Endothelial cell of umbilical vein (primary cell): Measurements from ENCODE around the gene UBL5. TPM values are rescaled to one million over a fixed set of nuclear protein-coding genes. Genes with fewer than 3 reads are reported as not detected.

Source experiments
- BruUV-seq: library from RNA; stranded (reverse); fragments of 400-500 nt; replicated peaks from 2 replicates; lab custom pipeline; 2021; lab: Mats Ljungman, UMichigan
- CTCF ChIA-PET: fragments of 300-600, 350-600 bp; sonication (Branson Sonifier 250); formaldehyde crosslinking; loops from one replicate; lab custom pipeline; 2021; ENCODE audit warnings: antibody characterized with exemption, inconsistent platforms; lab: Charles Lee
- POLR2A ChIA-PET: fragments of 300-600, 350-600 bp; sonication (Branson Sonifier 250); formaldehyde crosslinking; loops from one replicate; lab custom pipeline; 2021; ENCODE audit warnings: antibody characterized with exemption, inconsistent platforms; lab: Charles Lee
- DNase-seq: peaks from one replicate; pipeline ENCODE4 v3.0.0-alpha.2; 2011; ENCODE audit warnings: low read depth, low spot score
- FAIRE-seq: peaks from 2 replicates; lab custom pipeline; 2011; peaks lifted over from hg19 to GRCh38; lab: Jason Lieb, UNC
- H2AFZ ChIP-seq: 2 replicates; pipeline ENCODE4 v1.6.0; 2012; ENCODE audit warnings: low read depth, low read length, control low read depth, inconsistent platforms
- H3K27ac ChIP-seq: 2 replicates; pipeline ENCODE4 v1.5.1; 2011; ENCODE audit warnings: low read depth, mild to moderate bottlenecking, control low read depth, low read length, moderate library complexity; ENCODE audit not compliant: insufficient read depth
- H3K27me3 ChIP-seq, 2 experiments: 2 replicates each; pipeline versions ENCODE4 v1.6.0 to v1.6.1; 2011; ENCODE audit warnings: low read length in 2 of 2, mixed read lengths in 1 of 2; ENCODE audit not compliant: control insufficient read depth in 2 of 2, insufficient read depth in 2 of 2
- H3K36me3 ChIP-seq, 2 experiments: 2 replicates in 1 of 2; 3 replicates in 1 of 2; pipeline ENCODE4 v1.5.1; 2011; ENCODE audit warnings: low read length in 2 of 2, mild to moderate bottlenecking in 1 of 2, moderate library complexity in 1 of 2; ENCODE audit not compliant: control insufficient read depth in 2 of 2, insufficient read depth in 2 of 2; ENCODE audit errors: extremely low read depth in 1 of 2
- H3K4me1 ChIP-seq: 3 replicates; pipeline ENCODE4 v1.5.1; 2011; ENCODE audit warnings: mild to moderate bottlenecking, low read length; ENCODE audit not compliant: control insufficient read depth, insufficient read depth; ENCODE audit errors: extremely low read depth
- H3K4me2 ChIP-seq: 2 replicates; pipeline ENCODE4 v1.6.1; 2011; ENCODE audit warnings: low read length, control low read depth, mixed read lengths; ENCODE audit not compliant: insufficient read depth
- H3K4me3 ChIP-seq, 3 experiments: fragments of 200-600 bp in 1 of 3; sonication (generic), shearing (Covaris generic) in 1 of 3; replicated peaks in 1 of 3; 2 replicates each; pipeline ENCODE4 v1.5.1; 2011 to 2016; ENCODE audit warnings: control low read depth in 3 of 3, low read length in 3 of 3, mild to moderate bottlenecking in 2 of 3, inconsistent platforms in 1 of 3, low read depth in 1 of 3, moderate library complexity in 1 of 3; ENCODE audit not compliant: insufficient read depth in 1 of 3
- H3K79me2 ChIP-seq: 2 replicates; pipeline ENCODE4 v1.6.0; 2012; ENCODE audit warnings: low read length, inconsistent platforms; ENCODE audit not compliant: control insufficient read depth, insufficient read depth
- H3K9ac ChIP-seq: replicated peaks from 2 replicates; pipeline ENCODE3; 2011; ENCODE audit warnings: low read length, control low read depth; ENCODE audit not compliant: insufficient read depth; ENCODE audit errors: extremely low read depth
- H3K9me1 ChIP-seq: replicated peaks from 3 replicates; pipeline ENCODE4 v1.6.0; 2011; ENCODE audit warnings: mild to moderate bottlenecking, low read length; ENCODE audit not compliant: control insufficient read depth, insufficient read depth; ENCODE audit errors: extremely low read depth
- H3K9me3 ChIP-seq: replicated peaks from 2 replicates; pipeline ENCODE4 v1.5.1; 2012; ENCODE audit warnings: low read length, inconsistent platforms; ENCODE audit not compliant: control insufficient read depth, insufficient read depth
- H4K20me1 ChIP-seq: replicated peaks from 2 replicates; pipeline ENCODE3; 2011; ENCODE audit warnings: mild to moderate bottlenecking, low read length; ENCODE audit not compliant: control insufficient read depth, insufficient read depth; ENCODE audit errors: extremely low read depth
- CTCF ChIP-seq, 2 donors: IDR thresholded peaks; 1 replicate in 1 of 2; 2 replicates in 1 of 2; pipeline ENCODE4 v1.5.1; 2011; ENCODE audit warnings: low read length in 2 of 2, mild to moderate bottlenecking in 2 of 2, moderate library complexity in 2 of 2, control low read depth in 1 of 2, inconsistent platforms in 1 of 2, low read depth in 1 of 2; ENCODE audit not compliant: insufficient read depth in 1 of 2; ENCODE audit errors: extremely low read depth in 1 of 2
- EZH2 ChIP-seq: IDR thresholded peaks from 2 replicates; pipeline ENCODE4 v1.6.1; 2012; ENCODE audit warnings: borderline replicate concordance, low read depth, mild to moderate bottlenecking, moderate library complexity, low read length, inconsistent platforms; ENCODE audit not compliant: severe bottlenecking
- FOS ChIP-seq: IDR thresholded peaks from 2 replicates; pipeline ENCODE4 v1.6.1; 2011; ENCODE audit warnings: mild to moderate bottlenecking, low read length, moderate library complexity, borderline replicate concordance; ENCODE audit not compliant: insufficient read depth
- GATA2 ChIP-seq: IDR thresholded peaks from 2 replicates; pipeline ENCODE4 v1.7.0; 2011; ENCODE audit warnings: low read depth, mild to moderate bottlenecking, moderate library complexity, mixed read lengths, low read length; ENCODE audit not compliant: insufficient read length, insufficient read depth
- JUN ChIP-seq: IDR thresholded peaks from 2 replicates; pipeline ENCODE4 v1.6.1; 2011; ENCODE audit warnings: borderline replicate concordance, low read depth; ENCODE audit not compliant: insufficient read length, insufficient read depth
- MAX ChIP-seq: IDR thresholded peaks from 2 replicates; pipeline ENCODE4 v1.6.1; 2011; ENCODE audit not compliant: insufficient read depth, insufficient read length
- MYC ChIP-seq: IDR thresholded peaks from one replicate; pipeline ENCODE4 v1.6.1; 2011; ENCODE audit warnings: mild to moderate bottlenecking, low read depth, low read length
- POLR2A ChIP-seq: IDR thresholded peaks from 2 replicates; pipeline ENCODE4 v1.6.1; 2012; ENCODE audit warnings: low read depth, mild to moderate bottlenecking, control low read depth, low read length
- POLR2AphosphoS5 ChIP-seq: IDR thresholded peaks from 2 replicates; pipeline ENCODE4 v1.6.1; 2012; ENCODE audit warnings: low read depth, mild to moderate bottlenecking, control low read depth, low read length, moderate library complexity; ENCODE audit not compliant: insufficient read depth
- dilution Hi-C: fragments of 300-500 bp; cut with MboI; formaldehyde crosslinking; loops from one replicate; pipeline ENCODE4 v1.15.0; 2019; ENCODE audit warnings: low sequenced_read_pairs; ENCODE audit not compliant: extremely low pct_ligation_motif_present
- intact Hi-C: fragments of 100-400 bp; cut with micrococcal nuclease; formaldehyde crosslinking; loops from one replicate; pipeline ENCODE4 v1.10.0; 2022
- polyA plus RNA-seq, 4 experiments: library from polyadenylated mRNA; depleted of rRNA in 3 of 4; stranded (reverse) in 3 of 4; unstranded in 1 of 4; fragments of >200 nt; gene quantifications; 2 replicates each; pipeline versions ENCODE4 v1.2.1 to v1.2.3, GENCODE V29; 2011 to 2012; ENCODE audit warnings: missing spikeins in 1 of 4
- total RNA-seq: library from RNA; stranded (reverse); gene quantifications from 2 replicates; pipeline ENCODE4 v1.2.3, GENCODE V29; 2021

The UBL5 gene
- total and polyA plus RNA-seq, 2 donors (not counting 3 experiments of a cell fraction or from before 2014, with no cell fraction given): 351 to 1,226 TPM

- Histone ChIP-seq H3K36me3 (peaks cover 3 to 6% of the 10 kb centered on the region in 2 experiments), H3K79me2 (peaks cover 15% of the 10 kb centered on the region), H3K9ac (peak overlapping the region; percentile 71), H3K27ac (no peak overlapping the region), H2AFZ (no peak overlapping the region), H3K4me1 (peaks cover 9% of the 10 kb centered on the region), H3K9me1 (no peaks in the 10 kb centered on the region), H3K4me2 (peak overlapping the region; percentile 95), H3K27me3 (no peaks in the 10 kb centered on the region), H4K20me1 (no peaks in the 10 kb centered on the region), H3K9me3 (no peaks in the 10 kb centered on the region), H3K4me3 (peak overlapping the region; percentile 80 to 87 (median 86))
- TSS peak; percentile 25 for BruUV-seq
- intact Hi-C loops: no loop called here
- CTCF ChIA-PET: no interaction called here
- FAIRE-seq (peak; percentile 52), DNase-seq (no peak)
- POLR2A ChIA-PET: no interaction called here
- TF ChIP-seq FOS (no peak), CTCF (IDR thresholded peaks at IDR 0.05; ENCODE audit: extremely low read depth in 1 of 2, insufficient read depth in 1 of 2, low read depth in 1 of 2, low read length in 2 of 2) (no peak), MAX (no peak), EZH2 (no peak), POLR2AphosphoS5 (no peak), GATA2 (no peak), POLR2A (no peak), MYC (no peak), JUN (no peak)
- dilution Hi-C loops: no loop called here
Measured at GRCh38 chr19:9836021-9836420, 8.3 kb downstream of the UBL5 start.
